Muscle of arm (tissue), 14 donors: ENCODE data around the gene PAK5. TPM values are rescaled to one million over a fixed set of nuclear protein-coding genes. Genes with fewer than 3 reads are reported as not detected.

ENCODE experiments used
- DNase-seq: peaks from one replicate; pipeline ENCODE4 v3.0.0-alpha.2; 2013
- long read RNA-seq, 11 donors: transcript quantifications; one replicate each; lab custom pipeline, GENCODE V29; 2026
- polyA plus RNA-seq, 12 donors: library from polyadenylated mRNA; unstranded; fragments of 120-200 nt; gene quantifications; one replicate each; pipeline ENCODE4 v1.2.1, GENCODE V29; 2013; ENCODE audit not compliant: insufficient read length in 12 of 12

PAK5 gene
- under 1 TPM in 10 of 12 donors, not detected in 2; 0.05 to 0.25 (median 0.17) TPM for polyA plus RNA-seq
- long read RNA-seq, donor 1: 0 reads
- long read RNA-seq, donor 2: 0 reads
- long read RNA-seq, donor 3: 0 reads
- long read RNA-seq, donor 4: 0 reads
- long read RNA-seq, donor 5: 0 reads
- long read RNA-seq, donor 6: 0 reads
- long read RNA-seq, donor 7: 0 reads
- long read RNA-seq, donor 8: 0 reads
- long read RNA-seq, donor 9: 0 reads
- long read RNA-seq, donor 10: 0 reads
- long read RNA-seq, donor 11: 0 reads

DNA sequence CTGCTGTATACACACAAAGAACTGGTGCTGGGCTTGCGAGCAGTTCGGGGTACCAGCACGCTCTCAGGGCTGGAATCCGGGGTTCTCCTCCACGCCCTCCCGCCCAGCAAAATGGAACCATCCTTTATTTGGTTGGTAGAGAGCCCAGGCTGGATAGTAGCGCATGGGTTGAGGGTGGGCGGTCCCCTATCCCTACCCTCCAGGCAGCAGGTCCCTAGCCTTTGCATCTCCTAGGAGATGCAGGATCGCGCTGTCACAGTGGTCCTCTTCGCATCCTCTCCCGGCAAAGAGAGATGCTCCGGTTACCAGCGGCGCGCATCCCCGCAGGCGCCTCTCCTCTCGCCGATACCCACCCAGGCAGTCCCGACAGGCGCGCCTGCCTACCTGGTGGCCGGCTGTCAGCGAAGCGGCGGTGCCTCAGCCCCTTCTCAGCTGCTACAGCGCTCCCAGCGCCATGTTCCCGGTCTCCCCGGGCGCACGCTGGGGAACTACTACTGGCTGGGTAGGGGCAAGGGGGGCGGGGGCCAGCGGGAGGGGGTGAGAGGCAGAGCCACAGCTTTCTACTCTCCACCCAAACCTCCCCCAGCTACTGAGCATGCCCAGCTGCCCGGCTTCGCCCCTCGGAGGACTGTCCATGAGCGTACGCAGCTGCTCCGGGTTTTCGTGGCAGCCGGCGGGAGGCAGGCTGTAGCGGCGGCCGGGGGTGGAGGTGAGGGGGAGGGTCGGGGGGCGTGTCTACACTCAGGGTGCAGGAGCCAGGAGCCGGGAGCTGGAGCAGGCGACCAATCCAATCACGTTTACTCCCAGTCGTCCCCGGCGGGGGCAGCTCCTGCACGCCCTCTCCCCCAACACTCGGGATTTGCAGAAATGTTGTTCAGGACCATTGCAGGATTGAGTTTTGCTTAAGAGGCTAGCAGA, at the start of gene PAK5:
Gene PAK5 (minus strand): TSS at position 699 of the 918 bp plus-strand sequence. CDS start 194,748 bp downstream, outside the sequence.
- peak; percentile 35 for DNase-seq

DNA sequence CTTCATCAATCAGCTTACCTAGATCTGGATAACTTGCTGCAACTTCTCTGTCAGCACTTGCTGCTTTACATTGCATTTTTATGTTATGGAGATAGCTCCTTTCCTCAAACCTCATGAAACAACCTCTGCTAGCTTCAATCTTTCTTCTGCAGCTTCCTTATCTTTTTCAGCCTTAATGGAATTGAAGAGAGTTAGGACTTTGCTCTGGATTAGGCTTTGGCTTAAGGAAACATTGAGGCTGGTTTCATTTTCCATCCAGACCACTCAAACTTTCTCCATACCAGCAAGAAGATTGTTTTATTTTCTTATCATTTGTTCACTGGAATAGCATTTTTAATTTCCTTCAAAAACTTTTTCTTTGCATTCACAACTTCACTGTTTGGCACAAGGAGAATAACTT, 48.8 kb upstream of the PAK5 start:
- DNase-seq: no peak

DNA sequence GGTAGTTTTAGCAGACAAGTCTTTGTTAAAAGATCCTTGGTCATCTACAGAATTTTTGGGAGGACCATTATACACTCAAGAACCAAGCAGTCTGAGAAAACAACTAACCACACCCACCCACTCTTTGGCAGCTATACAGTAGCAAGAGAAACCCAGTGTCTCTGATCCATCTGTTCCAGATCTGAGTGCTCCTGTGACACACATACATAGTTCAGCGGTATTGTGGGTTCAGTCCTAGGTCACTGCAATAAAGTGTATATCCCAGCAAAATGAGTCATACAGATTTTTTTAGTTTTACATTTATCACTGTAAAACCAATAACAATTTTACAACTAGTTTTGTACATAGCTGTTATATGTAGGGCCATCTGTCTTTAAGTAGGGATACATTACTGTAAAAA, 47.4 kb upstream of the PAK5 start:
- no peak for DNase-seq

DNA sequence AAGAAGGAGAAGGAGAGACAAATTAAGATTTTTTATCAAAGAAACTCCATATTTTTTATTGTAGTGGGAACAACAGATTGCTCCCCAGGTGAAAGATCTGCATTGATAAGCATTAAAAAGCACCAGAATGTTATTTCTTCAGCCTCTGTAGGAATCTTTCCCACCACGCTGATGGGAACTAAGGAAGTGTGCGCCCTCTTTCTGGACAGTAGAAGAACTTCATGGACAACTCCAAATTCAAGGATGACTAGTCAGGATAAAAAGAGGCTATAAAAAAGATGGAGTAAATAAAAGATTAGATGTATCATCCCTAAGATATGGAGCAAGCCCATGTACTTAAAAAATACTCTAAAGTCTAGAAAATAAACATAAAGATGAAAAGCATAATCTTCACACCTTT, 45.8 kb upstream of the PAK5 start:
- DNase-seq: no peak

DNA sequence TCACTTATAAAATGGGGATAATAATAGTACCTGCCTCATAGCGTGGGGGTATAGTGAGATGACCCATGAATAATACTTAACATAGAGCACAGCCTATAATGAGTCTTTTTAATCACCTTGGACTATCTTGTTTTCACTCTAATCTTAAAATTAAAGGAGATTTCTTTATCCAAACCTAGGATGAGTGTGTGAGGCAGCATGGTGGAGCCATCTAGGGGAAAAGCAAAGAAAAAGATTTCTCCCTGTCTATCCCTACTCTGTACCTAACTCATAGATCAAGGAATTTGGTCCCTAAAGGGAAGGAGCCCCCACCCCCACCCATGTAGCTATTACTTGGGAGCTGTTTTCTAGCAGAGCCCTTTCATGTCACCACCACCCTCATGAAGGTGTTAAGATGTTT, 45.2 kb upstream of the PAK5 start:
- DNase-seq: no peak

DNA sequence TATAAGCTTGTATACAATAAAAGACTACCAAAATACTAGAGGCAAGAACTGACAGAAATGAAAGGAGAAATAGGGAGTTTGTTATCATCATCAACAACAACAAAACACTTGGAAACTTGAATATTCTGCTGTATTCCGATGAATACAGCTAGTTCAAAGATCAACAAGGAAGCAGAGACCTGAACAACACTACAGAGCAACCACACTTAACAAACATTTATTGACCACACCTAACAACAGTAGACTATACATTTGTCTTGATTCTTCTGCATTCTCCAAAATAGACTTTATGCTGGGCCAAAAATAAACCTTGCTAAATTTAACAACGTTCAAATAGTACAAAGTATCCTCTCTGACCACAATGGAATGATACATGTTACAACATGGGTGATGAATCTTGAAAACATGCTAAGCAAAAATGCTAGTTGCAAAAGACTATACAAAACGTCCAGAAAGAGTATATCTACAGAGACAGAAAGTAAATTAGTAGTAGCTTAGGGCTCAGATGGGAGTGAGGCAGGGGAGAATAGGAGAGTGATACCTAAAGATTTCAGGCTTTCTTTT, 39.1 kb upstream of the PAK5 start:
- DNase-seq: no peak

DNA sequence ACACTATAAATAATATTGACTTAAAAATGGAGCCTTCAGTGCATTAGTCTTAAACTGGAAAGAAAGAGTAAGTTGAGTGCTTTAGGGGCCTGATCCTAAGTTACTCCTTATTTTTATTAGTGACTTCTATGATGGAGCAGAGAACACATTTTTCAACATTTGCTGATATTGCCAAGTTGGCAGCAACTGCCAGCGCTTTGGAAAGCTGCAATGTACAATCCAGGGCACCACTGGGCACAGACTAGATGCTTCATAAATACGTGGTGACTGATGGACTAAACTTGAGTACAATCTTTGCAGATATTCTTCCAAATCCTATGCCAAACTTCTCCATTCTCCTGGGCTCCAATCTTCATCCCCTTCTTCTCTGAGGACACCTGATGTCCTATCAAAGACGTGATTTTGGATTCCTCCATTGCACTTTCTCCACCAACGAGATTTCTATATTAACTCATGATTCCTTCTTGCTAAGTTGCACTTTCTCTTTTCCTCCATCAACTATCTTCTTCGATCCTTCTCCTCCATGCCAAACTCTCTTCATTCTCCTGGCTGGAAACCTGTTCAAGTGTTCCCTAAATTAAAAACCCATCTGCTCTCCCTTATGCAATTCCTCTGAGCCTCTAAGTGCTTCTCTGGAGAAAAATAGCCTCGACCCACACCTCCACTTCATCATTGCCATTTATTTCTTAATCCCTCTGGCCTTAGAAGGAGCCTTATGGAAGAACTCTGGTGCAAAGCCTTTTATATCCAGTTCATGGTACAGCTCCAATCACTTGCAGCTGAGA, 28.5 kb upstream of the PAK5 start:
- no peak for DNase-seq

DNA sequence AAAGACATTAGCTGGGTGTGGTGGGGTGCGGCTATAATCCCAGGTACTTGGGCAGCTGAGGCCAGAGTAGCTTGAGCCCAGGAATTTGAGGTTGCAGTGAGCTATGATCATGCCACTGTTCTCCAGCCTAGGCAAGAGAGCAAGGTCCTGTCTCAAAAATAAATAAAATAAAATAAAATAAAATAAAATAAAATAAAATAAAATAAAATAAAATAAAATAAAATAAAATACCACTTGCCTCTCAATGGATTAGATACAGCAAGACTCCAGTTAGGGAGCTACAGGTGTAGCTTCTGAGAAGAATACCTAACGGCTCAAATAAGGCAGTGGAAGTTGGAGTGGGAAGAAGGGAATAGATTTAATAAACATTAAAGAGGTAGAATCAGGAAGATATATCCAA, 13.7 kb upstream of the PAK5 start:
- no peak for DNase-seq

DNA sequence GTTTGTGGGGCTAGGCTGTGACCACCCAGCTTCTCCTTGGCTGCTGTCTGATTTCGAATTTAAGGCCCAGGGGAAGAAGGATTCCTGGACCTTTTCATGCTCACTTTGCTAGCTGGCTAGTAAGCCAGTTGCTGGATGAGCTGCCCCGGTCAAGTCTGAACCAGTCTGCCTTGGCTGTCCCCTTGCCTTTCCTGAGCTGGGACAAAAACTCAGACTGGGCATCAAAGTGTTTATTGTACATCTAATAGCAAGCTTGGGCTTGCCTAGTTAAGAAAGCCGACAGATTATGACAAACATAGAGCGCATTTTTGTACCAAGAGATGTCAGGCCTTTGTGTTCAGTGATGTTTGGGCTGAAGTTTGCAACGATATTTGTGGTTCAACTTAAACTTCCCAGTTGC, 750 bp upstream of the PAK5 start:
- DNase-seq: no peak

DNA sequence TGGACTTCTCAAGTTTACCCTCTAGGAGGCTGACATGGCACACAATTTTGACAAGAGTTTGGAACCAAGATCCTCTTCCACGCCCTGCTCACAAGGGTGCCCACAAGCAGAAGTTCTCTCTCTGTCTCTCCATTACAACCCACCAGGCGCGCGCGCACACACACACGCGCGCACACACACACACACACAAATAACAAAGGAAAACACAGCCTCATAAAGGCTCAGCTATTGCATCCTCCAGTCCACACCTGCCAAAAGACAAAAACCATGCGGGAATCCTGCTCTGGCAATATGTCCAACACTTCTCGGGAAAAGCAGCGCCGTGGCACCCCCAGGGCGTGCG, 870 bp downstream of the PAK5 start:
- DNase-seq: no peak

DNA sequence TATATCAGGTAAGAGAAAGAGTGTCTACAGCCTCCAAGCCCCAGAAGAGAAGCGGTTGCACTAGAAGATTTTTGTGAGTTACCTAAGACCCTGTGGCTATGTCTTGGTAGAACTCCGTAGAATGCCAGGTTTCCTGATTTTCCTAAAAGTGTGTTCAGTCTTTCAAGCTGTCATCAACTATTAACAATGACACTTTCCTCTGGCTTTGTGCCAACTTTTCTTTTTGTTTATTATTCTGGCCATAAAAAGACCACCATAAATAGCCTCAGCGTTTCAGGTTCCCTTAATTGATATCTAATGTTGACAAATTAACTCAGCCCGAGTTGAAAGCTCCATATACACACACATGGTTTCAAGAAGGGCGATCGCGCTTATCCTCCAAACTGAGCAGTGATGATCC, 1.2 kb downstream of the PAK5 start:
- DNase-seq: no peak

DNA sequence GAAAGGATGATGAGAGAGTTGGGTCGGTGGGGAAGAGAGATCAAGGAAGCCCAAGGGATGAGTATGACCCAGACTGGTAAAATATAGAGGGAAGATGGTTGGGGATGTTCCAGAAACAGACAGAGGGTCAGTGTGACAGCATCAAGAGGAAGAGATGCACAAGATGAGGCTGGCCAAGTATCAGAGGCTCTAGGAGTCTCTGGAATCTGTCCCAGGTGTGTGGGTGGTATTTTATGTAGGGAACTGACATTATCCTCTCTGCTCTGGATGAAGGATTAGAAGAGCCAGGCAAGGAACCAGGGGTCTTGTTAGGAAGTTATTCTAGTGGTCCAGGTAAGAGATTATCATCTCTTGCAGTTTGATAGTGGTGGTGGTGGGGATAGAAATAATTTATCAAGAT, 3.6 kb downstream of the PAK5 start:
- DNase-seq: no peak

DNA sequence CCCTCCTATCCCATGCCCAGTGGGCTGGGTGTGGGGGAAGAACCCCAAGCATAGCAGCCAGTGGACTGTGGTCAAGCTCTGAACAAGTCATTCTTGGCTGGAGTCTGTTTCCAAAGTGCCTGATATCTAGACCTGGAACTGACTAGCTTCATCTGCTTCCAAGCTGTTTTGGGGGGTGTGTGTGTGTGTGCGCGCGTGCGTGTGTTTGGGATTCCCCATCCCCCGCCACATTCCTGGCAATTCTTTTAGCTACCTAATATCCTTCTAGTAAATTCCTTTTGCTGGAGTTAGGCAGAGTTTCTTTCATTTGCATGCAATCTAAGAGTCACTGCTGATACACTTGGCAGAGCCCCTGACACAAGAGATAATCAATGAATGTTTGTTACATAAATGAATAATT, 7.8 kb downstream of the PAK5 start:
- DNase-seq: no peak

DNA sequence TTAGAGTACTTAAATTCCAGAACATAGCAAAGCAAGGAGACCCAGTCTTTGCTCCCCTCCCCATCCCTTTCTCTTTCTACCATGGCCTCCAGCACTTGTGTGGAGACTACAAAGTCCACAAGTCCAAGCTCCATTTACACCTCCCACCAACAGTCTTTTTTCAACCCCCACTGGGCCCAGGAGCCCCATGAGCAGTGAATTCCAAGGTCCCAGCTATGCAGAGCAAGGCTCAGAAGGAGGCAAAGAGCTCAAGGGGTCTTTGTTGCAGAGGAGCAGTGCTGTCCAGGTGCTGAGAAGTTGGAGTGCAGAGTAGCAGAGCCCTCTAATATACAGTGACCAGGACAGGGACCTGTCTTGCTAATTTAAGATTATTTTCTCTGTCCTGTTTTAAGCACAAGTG, 9.0 kb downstream of the PAK5 start:
- no peak for DNase-seq

DNA sequence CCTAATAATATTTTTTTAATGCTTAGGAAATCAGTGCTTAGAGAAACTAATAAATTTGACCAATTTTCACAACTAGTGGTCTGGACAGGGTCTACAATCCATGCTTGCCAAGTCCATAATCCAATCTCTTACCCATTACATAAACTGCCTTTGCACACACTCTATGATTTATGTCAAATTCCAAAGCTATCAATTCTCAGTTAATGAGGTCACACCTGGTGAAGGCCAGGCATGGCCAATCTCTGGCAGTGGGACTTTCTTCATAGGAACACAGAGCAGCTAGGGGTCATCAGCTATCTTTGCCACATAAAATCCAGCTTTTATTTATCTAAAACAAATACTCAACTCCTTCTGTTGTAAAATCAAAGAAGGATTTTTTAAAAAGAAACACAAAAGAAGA, 21.2 kb downstream of the PAK5 start:
- no peak for DNase-seq

DNA sequence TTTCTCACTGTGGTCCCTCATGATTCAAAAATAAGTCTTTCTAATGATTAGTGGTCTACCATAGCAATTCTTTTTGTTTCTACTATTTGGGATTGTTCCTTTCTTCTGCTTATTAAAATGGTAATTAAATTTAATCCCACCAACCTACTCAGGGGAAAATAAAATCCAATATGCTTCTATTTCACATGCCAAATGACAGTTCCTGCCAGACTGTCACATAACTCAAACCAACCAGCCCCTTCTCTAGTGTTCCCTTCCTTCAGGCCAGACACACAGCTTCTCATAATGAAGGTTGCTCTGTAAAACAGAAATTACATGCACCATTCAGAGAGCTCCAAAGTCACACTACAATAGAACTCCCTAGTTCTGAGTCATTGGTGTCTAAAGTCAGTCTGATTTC, 23.2 kb downstream of the PAK5 start:
- DNase-seq: no peak

DNA sequence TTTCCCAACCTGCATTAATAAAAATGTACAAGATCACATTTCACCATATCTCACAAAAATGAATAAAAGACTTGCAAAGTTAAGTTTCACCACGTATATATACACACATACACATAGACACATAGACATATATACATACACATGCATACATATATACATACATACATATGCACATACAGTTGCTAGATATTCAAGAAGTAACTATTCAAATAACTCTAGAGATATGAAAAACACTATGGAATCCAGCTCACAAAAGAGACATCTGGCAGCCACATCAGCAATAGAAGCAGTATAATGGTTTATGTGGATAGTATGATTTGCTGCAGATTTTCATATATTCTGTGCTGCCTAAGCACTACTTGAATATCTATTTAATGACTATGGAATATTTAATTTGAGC, 28.1 kb downstream of the PAK5 start:
- DNase-seq: no peak

DNA sequence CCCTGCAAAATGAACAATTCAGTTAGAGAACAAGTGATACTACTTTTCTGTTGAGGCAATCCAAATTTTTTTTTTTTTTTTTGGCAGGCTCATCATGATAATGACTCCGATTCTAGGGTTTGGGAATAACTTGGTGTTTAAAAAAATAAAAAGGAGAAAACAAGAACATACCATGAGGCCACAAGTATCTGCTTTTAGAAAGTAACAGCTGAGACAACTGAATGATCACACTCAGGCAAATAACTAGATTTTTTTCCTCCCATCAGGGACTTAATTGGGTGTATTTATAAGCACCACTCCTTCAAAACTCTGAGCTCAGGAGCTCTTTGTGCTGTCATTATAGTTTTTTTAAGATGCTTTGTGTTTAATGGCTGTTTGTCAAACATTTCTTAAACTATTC, 29.6 kb downstream of the PAK5 start:
- no peak for DNase-seq

DNA sequence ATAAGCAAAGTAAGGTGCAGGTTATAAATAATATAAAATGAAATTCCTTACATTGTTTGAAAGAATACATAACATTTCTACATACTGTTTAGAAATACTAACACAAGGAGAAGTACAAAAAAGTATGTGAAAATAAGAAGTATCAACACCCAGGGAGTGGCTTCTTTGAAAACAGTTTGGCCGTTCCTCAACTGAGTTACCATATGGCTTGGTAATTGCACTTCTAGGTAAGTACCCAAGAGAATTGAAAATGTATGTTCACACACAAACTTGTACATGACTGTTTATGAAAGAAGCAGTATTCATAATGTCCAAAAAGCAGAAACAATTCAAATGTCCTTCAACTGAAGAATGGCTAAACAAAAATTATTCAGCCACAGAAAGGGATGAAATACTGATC, 30.7 kb downstream of the PAK5 start:
- no peak for DNase-seq

DNA sequence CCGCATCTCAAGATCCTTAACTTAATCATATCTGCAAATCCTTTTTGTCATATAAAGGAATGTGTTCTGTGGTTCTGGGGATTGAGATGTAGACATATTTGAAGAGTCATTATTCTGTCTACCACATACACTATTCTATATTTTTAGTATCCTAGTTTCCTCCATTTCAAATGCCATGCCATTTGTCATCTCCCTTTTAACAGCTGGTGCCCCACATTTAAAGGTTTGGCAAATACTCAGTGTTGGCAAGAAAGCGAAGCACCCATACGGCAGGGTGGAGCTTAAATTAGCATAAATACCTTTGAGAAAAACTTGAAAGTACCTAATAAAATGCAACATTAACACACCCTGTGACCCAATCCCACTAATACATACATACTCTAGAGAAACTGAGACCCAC, 31.7 kb downstream of the PAK5 start:
- no peak for DNase-seq

DNA sequence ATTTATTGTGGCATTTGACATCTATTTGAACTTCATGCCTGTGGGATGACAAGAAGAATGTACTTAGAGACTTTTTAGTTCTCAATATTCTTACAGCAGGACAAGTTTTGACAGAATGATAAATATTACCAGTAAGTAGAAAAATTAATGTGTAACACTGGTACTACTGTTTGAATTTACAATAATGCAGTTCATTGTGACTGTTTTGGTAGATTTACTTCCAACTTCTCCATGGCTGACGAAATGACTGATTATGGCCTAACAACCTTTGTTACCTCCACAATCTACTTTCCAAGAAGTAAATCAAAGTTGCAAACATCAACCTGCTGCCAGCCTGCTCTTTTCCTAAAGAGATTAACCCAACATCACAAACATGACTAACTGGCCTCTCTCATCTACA, 38.5 kb downstream of the PAK5 start:
- no peak for DNase-seq

DNA sequence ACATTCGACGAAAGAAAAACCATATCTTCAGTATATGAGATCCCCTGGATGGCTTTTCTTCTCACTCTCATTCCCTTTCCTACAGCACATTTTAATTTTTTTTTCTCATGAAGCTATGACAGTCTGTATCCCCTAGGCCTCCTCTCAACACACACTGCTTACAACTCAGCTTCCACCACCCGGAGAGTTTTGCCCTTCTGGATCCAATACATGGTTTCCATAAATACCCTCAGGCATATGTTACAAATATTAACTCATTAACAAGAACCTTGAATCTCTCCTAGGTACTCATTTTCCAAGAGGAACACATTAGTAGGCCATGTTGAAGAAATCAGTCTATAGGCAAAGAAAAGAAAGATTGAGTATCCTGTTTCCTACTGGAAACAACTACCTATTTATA, 44.0 kb downstream of the PAK5 start:
- DNase-seq: no peak
